ENCODE results near the gene DPPA4. TPM values are rescaled to one million over a fixed set of nuclear protein-coding genes. Genes with fewer than 3 reads are reported as not detected.

The DPPA4 gene
- total RNA-seq, 2 experiments from 2014 or later, result not detected

DNA sequence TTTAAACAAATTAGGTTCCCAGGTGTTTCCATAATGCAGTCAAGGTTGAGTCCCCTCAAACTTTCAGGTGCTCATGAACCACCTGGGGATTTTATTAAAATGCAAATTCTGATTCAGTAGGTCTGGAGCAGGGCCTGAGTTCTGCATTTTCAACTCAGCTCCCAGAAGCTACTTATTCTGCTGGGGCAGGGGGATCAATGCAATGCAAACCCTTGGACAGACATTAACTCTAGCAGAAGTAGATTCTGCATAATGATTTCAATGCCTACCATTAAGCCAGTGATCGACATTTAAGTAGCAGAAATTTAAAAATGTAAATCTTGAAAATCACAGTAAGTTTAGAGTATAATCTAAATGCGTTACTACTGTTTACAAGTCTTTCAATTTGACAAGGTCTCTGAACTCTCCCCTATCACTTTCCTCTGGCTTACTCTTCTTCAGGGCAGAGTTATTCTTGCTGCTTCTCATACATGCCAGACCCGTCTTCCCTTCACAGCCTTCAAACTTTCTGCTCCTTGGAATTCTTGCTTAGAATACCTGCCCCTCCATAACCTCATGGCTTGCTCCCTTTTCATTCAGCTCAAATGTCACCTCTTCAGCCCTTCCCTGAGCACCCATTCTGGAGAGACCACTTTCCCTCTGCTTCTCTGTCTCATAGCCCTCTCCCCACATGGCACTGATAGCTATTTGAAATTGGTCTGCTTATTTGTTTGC lies 19.3 kb upstream of the DPPA4 start:
- Mint-ChIP-seq H3K9me3 (no peaks in the 10 kb centered on the region), H3K36me3 (ENCODE audit: low read depth) (no peaks in the 10 kb centered on the region), H3K27ac (no peak overlapping the region), H3K27me3 (peaks cover 5% of the 10 kb centered on the region), H3K4me3 (no peak overlapping the region), H3K4me1 (no peaks in the 10 kb centered on the region)
- no peak for DNase-seq
- ChIA-PET POLR2A (no interaction called here), CTCF (no interaction called here)

DNA sequence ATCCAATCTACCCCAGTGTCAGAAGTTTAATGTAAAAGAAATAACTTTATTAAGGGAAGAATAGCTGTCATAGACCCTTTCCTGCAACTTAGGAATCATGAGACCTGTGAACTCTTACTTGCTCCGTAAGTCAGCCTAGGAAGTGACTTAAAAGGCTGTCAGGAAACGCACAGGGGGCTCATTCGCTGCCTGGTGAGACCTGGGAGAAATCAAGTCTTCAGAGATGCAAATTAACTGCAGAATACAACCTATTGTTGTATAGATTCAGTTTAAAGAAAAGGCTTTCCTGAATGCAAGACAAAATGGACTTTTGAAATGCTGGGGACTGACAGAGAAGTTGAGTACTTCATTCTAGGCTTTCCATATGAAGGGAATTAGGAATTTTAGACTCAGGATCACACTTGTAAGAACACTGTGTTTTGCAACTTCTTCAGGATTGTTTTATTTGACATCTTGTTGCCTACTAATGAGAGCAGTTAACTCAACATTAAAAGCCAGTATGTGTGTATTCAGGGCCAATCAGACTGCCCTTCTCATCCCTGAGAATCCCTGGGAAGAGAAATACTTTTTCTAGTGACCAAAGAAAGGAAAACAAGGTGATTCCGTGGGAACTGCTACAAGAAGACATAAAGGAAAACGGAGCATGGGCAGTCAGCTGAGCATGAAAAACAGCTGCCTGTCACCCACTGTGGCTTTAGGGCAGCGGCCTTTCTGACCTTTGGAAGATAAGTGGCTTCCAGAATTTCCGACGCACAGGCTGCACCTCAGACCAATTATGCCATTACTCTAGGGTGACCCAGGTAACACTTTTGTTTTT lies 18.5 kb upstream of the DPPA4 start:
- H3K4me1 Mint-ChIP-seq, result no peaks in the 10 kb centered on the region
- H3K9me3 Mint-ChIP-seq, result no peaks in the 10 kb centered on the region
- no peak for DNase-seq
- POLR2A ChIA-PET, result no interaction called here
- H3K4me3 Mint-ChIP-seq, result no peak overlapping the region
- H3K27me3 Mint-ChIP-seq, result peaks cover 5% of the 10 kb centered on the region
- CTCF ChIA-PET, result no interaction called here
- H3K36me3 Mint-ChIP-seq (ENCODE audit: low read depth), result no peaks in the 10 kb centered on the region
- H3K27ac Mint-ChIP-seq, result no peak overlapping the region

DNA sequence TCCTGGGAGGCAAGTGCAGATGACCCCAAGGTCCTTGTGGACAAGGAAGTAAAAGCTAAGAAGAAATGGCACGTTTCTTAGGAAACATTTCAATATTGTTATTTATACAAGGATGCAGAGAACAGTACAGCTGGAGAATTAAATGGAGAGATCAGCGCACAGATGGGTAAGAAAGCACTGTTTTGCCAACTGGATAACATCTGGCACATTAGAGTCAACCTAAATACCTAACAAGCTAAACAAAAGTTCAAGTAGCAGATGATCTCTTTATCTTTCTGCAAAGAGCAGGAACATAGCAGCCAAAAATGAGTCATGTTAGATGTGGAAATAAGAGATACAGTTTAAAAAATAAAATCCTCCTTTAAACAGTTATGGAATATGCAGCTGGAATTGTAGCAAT lies 15.7 kb upstream of the DPPA4 start:
- H3K27ac Mint-ChIP-seq, result no peak overlapping the region
- CTCF ChIA-PET, result no interaction called here
- H3K4me3 Mint-ChIP-seq, result no peak overlapping the region
- peaks cover 5% of the 10 kb centered on the region for H3K27me3 Mint-ChIP-seq
- POLR2A ChIA-PET, result no interaction called here
- DNase-seq, result no peak
- no peaks in the 10 kb centered on the region for H3K36me3 Mint-ChIP-seq (ENCODE audit: low read depth)
- H3K4me1 Mint-ChIP-seq, result no peaks in the 10 kb centered on the region
- no peaks in the 10 kb centered on the region for H3K9me3 Mint-ChIP-seq

DNA sequence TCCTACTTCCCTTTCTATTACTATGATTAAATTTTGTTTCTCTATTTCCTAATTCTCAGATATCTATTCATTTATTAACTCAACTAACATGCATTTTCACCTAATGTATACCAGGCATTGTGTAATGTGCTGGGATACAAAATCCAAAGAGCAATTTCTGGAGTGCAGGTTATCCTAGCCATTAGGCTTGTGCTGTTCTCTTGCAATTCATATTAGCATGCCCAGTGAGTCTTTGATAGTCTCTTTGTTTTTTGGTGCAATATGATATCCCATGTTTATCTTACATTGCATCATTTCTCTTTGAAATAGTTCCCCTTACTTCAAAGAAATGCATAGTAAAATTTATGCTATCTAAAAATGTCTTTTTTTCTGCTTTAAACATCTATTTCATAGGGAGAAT lies 13.9 kb upstream of the DPPA4 start:
- ChIA-PET CTCF (no interaction called here), POLR2A (no interaction called here)
- no peak overlapping the region for H3K4me3 Mint-ChIP-seq
- DNase-seq, result no peak
- peaks cover 5% of the 10 kb centered on the region for H3K27me3 Mint-ChIP-seq
- no peaks in the 10 kb centered on the region for H3K36me3 Mint-ChIP-seq (ENCODE audit: low read depth)
- H3K4me1 Mint-ChIP-seq, result no peaks in the 10 kb centered on the region
- no peak overlapping the region for H3K27ac Mint-ChIP-seq
- no peaks in the 10 kb centered on the region for H3K9me3 Mint-ChIP-seq

DNA sequence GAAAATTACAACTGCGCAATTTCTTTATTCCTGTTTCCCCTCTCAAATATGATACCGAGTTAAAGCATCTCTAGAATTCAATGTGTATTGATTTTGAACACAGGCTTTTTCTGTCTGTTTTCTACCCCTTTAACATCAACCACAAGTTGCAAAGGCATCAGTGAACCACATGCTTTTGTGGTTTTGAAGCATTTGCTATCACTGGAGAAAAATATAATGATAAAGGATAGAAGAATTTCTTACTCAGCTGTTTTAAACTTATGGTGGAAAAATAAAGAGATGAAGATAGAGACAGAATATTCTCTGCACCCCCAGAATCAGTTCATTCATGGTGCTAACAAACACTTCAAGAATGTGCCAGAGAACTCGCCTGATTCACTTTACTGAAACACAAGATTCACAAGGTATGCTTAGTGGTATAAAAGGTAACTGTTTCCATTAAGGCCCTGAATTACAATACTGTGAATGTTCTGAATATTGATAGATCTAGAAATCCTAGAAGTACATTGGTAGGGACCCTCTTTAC lies 9.5 kb upstream of the DPPA4 start:
- CTCF ChIA-PET, result no interaction called here
- DNase-seq, result no peak

DNA sequence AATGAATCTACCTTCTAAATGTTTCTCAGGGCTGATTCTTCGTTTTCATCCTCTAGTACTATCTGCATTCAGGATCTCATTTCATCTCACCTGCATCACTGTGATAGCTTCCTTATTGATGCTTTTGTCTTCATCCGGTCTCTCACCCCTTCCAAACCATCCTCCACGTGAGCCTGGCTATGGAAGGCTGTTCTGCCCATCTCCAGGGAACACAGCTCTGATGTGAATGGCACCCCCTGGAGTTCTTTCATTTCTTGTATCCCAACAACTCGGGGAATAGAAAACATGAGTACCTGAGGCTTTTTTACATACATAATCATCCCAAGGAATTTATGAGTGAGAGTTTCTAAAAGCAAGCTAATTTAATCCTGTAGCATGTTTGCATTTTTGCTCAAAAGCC lies 8.8 kb upstream of the DPPA4 start:
- no peak for DNase-seq
- Mint-ChIP-seq H3K4me3 (no peak overlapping the region), H3K4me1 (no peaks in the 10 kb centered on the region), H3K27ac (no peak overlapping the region), H3K27me3 (no peaks in the 10 kb centered on the region), H3K36me3 (ENCODE audit: low read depth) (no peaks in the 10 kb centered on the region), H3K9me3 (no peaks in the 10 kb centered on the region)
- ChIA-PET POLR2A (interaction anchor here (0.5 kb wide), 1 partner anchor 126 kb away, joined by 3 read pairs; no protein-coding TSS in a partner anchor), CTCF (no interaction called here)

More for the DNA sequence above, 9.5 kb upstream of the DPPA4 start:
- no peak overlapping the region for H3K4me3 Mint-ChIP-seq
- H3K27me3 Mint-ChIP-seq, result no peaks in the 10 kb centered on the region
- POLR2A ChIA-PET, result interaction anchor here (0.5 kb wide), 1 partner anchor 125 kb away, joined by 3 read pairs; no protein-coding TSS in a partner anchor
- H3K27ac Mint-ChIP-seq, result no peak overlapping the region
- no peaks in the 10 kb centered on the region for H3K9me3 Mint-ChIP-seq
- H3K36me3 Mint-ChIP-seq (ENCODE audit: low read depth), result no peaks in the 10 kb centered on the region
- no peaks in the 10 kb centered on the region for H3K4me1 Mint-ChIP-seq

DNA sequence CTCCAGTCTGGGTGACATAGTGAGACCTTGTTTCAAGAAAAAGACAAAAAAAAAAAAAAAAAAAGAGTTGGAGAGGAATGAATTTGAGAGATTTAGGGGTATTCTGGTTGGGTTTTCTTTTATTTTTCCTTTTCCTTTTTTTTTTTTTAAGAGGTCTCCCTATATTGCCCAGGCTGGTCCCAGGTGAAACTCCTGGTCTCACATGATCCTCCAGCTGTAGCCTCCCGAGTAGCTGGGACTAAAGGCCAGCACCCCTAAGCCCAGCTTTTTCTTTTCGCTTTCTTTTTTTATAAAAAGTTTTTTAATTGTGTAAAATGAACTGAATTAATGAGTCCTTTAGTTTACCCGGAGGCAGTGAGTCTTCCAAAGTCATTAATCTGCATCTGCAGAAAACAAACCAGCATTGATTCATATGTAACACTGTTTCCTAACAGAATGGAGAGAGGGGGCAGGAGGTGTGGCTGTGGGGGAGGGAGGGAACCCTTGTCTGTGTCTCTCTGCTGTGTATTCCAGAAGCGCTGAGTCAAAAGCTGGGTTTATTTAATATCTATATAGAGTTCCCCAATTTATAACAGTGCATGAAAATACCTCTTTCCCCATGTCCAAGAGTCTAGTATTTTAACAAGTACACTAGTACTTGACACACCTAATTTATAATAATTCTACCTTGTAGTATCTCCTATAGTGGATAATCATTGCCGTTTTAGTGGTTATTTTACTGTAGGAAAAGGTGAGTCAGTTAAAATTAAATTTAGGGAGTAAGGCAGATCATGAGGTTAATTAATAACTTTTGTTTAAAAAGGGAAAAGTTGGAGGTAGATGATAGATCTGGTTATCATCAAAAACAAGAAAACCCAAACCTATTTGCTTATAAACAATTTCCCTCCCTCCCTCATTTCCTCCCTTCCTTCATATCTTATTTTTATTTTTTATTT lies 2.6 kb upstream of the DPPA4 start:
- Mint-ChIP-seq H3K9me3 (no peaks in the 10 kb centered on the region), H3K4me3 (no peak overlapping the region), H3K27ac (no peak overlapping the region), H3K36me3 (ENCODE audit: low read depth) (no peaks in the 10 kb centered on the region), H3K27me3 (peaks cover 15% of the 10 kb centered on the region), H3K4me1 (peaks cover 3% of the 10 kb centered on the region)
- ChIA-PET CTCF (interaction anchor here (0.6 kb wide), 1 partner anchor 213 kb away, joined by 4 read pairs; no protein-coding TSS in a partner anchor), POLR2A (no interaction called here)
- DNase-seq, result no peak

DNA sequence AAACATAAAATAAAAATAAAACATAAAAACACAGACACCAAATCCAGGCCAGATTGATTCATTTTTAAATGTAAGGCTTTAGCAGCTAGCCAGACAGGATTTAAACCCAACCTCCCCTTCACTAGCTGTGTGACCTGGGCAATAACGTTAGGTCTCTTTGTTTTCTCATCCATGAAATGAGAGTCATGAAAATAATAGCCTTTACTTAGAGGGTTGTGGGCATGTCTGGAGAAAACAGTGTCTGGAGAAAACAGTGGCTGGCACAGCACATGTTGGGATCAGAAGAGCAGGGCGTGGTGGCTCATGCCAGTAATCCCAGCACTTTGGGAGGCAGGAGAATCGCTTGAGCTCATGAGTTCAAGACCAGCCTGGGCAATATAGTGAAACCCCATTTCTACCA lies 1.9 kb upstream of the DPPA4 start:
- Mint-ChIP-seq H3K4me1 (peaks cover 3% of the 10 kb centered on the region), H3K36me3 (ENCODE audit: low read depth) (no peaks in the 10 kb centered on the region), H3K27ac (no peak overlapping the region), H3K4me3 (no peak overlapping the region), H3K9me3 (no peaks in the 10 kb centered on the region), H3K27me3 (peaks cover 17% of the 10 kb centered on the region)
- no peak for DNase-seq
- CTCF ChIA-PET, result interaction anchor here (0.6 kb wide), 1 partner anchor 214 kb away, joined by 4 read pairs; no protein-coding TSS in a partner anchor
- POLR2A ChIA-PET, result no interaction called here

DNA sequence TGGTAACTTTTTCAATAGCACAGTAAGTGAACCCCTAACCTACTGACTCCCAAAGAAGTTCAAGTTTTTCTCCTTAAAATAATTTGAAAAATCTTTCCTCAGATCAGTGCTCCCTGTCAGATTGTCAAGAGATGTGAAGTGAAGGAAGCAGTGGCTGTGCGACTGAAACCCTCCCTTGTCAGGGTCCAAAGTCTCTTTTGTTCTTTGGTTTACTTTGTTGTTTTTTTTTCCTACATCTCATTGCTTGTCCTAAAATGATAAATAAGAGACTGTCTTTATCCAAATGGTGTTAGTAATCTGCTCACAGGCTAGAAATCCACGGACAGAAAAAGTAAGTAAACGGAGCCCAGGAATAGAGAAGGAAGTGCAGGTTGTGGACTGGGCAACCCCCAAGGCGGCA lies 976 bp upstream of the DPPA4 start:
- ChIA-PET CTCF (no interaction called here), POLR2A (no interaction called here)
- Mint-ChIP-seq H3K27ac (no peak overlapping the region), H3K36me3 (ENCODE audit: low read depth) (no peaks in the 10 kb centered on the region), H3K9me3 (no peaks in the 10 kb centered on the region), H3K4me3 (no peak overlapping the region), H3K4me1 (peaks cover 3% of the 10 kb centered on the region), H3K27me3 (peaks cover 18% of the 10 kb centered on the region)
- no peak for DNase-seq

DNA sequence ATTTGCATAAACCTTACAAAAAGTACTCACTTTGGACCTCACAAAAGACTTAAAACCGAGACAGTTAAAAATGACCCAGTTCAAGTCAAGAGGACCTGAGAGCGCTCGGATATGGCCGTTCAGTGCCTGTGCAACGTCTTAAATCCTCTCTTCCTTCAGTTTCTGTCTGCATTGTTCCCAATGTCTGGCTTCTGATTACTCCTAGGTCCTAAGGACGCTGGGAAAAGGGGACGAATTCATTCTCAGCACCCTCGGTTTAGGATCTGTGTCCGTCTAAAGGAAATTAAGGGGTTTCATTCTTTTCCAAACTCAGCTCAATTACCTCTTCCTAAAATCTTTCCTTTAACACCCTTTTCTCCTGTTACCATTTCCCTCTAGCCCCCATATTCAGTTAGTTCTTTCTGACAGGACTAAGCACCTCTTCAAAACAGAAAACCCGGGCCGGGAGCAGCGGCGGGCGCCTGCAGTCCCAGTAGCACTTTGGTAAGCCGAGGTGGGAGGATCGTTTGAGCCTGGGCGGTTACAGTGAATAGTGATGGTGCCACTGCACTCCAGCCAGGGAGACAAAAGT lies 970 bp downstream of the DPPA4 start:
- ChIA-PET POLR2A (no interaction called here), CTCF (no interaction called here)
- peaks cover 3% of the 10 kb centered on the region for H3K4me1 Mint-ChIP-seq
- H3K4me3 Mint-ChIP-seq, result peak overlapping the region; percentile 14
- H3K27ac Mint-ChIP-seq, result no peak overlapping the region
- peaks cover 18% of the 10 kb centered on the region for H3K27me3 Mint-ChIP-seq
- no peak for DNase-seq
- no peaks in the 10 kb centered on the region for H3K36me3 Mint-ChIP-seq (ENCODE audit: low read depth)
- no peaks in the 10 kb centered on the region for H3K9me3 Mint-ChIP-seq

DNA sequence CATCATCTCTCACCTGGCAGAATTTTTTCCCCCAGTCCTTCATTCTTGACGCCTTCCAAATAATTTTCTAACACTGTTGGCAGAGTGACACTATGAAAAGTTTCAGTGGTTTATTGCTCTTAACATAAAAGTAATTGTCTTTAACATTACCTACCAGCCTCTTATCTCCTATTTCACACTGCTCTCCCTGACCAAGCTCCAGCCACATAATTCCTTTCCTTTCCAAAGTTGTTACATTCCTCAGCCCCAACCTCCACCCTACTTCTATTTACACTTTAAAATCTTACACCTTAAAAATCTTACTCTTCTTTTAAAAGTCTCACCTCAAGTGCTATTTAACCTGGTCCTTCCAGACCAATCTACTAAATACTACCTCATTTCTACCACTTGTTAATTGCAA lies 2.8 kb downstream of the DPPA4 start:
- H3K27me3 Mint-ChIP-seq, result peaks cover 18% of the 10 kb centered on the region
- no peaks in the 10 kb centered on the region for H3K9me3 Mint-ChIP-seq
- no peak overlapping the region for H3K4me3 Mint-ChIP-seq
- DNase-seq, result no peak
- H3K27ac Mint-ChIP-seq, result no peak overlapping the region
- H3K4me1 Mint-ChIP-seq, result peaks cover 3% of the 10 kb centered on the region
- ChIA-PET POLR2A (no interaction called here), CTCF (no interaction called here)
- no peaks in the 10 kb centered on the region for H3K36me3 Mint-ChIP-seq (ENCODE audit: low read depth)

DNA sequence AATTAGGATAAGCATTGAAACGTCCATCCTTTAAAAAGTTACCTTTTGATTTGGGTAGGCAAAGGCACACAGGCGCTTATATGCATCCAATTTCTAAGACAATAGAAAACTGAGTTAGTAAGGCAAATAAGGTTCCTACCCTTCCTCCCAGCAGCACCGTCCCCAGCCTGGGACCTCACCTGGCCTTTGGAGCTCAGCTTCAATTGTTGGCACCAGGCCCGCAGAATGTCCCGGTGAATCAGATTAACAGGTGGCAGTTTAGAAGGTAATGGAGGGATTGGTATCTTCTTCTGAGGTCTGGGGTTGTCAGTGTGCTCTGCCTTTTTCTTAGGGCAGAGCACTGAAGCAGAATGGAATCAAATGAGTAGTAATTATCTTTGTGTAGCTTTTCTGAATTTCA lies 5.7 kb downstream of the DPPA4 start:
- POLR2A ChIA-PET, result no interaction called here
- Mint-ChIP-seq H3K36me3 (ENCODE audit: low read depth) (no peaks in the 10 kb centered on the region), H3K4me1 (peaks cover 3% of the 10 kb centered on the region), H3K27me3 (peaks cover 7% of the 10 kb centered on the region), H3K9me3 (no peaks in the 10 kb centered on the region), H3K27ac (no peak overlapping the region), H3K4me3 (no peak overlapping the region)
- CTCF ChIA-PET, result no interaction called here
- DNase-seq, result no peak

DNA sequence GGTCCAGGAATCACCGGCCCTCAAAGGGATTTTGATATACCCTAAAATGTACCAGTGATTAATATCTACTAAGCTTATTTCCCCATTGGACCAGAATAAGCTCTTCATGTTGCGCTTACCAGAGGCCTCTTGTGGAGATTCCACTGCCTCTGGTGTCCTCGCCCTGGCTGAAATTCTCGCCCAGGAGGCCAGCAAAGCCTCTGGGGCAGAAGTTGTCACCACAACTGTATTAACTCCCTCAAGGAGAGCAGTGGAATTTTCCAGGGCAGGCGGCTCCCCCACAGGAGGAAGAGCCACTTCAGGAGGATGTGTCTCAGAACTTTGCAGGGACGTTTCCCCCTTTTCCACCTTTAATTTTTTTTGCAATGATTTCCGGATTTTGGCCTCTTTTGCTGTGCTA lies 6.9 kb downstream of the DPPA4 start:
- no peak for DNase-seq
- H3K9me3 Mint-ChIP-seq, result no peaks in the 10 kb centered on the region
- POLR2A ChIA-PET, result no interaction called here
- CTCF ChIA-PET, result no interaction called here
- H3K36me3 Mint-ChIP-seq (ENCODE audit: low read depth), result no peaks in the 10 kb centered on the region
- no peak overlapping the region for H3K4me3 Mint-ChIP-seq
- H3K27me3 Mint-ChIP-seq, result peaks cover 3% of the 10 kb centered on the region
- no peak overlapping the region for H3K27ac Mint-ChIP-seq
- no peaks in the 10 kb centered on the region for H3K4me1 Mint-ChIP-seq

Measured in activated CD4-positive, alpha-beta memory T cell treated with anti-CD3 and anti-CD28 coated beads, Interleukin-2, amount 10 ng/mL, durations not matched to agents 7 days and 5 days (primary cell).